Right ventricle myocardium superior (tissue), 1 donor: Measurements from ENCODE around the gene SLC24A2. TPM values are rescaled to one million over a fixed set of nuclear protein-coding genes. Genes with fewer than 3 reads are reported as not detected.

Experiments
- ATAC-seq: fragments of 200-7000 bp; cut with Tn5 transposase; one replicate; pipeline ENCODE4 v1.9.1; 2020; ENCODE audit warnings: mild to moderate bottlenecking; ENCODE audit not compliant: poor library complexity
- DNase-seq: peaks from one replicate; pipeline ENCODE4 v3.0.0-alpha.2; 2020
- intact Hi-C: fragments of 100-400 bp; cut with DNase I; formaldehyde crosslinking; loops from one replicate; pipeline ENCODE4 v1.11.2; 2022
- total RNA-seq: library from RNA; stranded (reverse); fragmentation: NEBNext Ultra II Directional; extraction: Animal tissue kit (Norgen Biotek cat#: 25700); gene quantifications from one replicate; pipeline ENCODE4 v1.2.1, GENCODE V29; 2021
- donor health status: DM: no; HTN: yes; CAD: no; lungs with severe emphysema.

The SLC24A2 gene
- total RNA-seq, 1 donor from 2014 or later, result not detected

DNA sequence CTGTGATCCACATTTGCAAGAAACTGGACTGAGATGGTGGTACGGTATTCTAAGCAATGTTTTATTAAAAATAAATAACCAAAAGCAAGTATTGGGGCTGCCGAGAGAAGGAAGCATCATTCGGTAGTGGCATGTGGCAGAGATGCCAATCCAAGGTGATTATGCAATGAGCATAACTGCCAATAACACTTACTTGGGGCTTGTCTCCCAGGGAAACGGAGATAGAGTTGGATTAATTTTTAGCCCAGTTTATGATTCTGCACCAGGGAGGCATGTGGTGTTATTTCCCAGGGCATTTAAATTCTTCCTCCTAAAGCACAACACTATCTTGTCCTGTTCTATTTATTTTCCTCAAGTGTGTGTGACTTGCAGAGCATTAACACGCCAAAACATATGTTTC is 17.9 kb downstream of the SLC24A2 start:
- intact Hi-C loops, result no loop called here
- ATAC-seq (no peak), DNase-seq (no peak)

DNA sequence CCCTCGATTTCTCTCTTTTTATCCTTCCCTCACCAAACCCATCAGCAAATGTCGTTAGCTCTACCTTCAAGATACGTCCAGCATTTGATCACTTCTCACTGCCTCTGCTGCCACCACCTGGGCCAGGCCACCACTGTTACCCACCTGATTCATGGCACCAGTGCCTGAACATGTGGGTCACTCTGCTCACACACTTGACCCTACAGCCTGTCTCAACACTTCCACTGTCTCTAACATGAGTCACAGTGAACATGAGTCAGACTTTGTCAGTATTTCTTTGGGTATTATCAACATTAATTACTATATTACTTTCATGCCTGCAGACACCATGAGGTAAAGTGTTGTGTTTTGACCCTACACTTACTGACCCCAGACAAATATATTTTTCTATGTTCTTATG is 19.6 kb downstream of the SLC24A2 start:
- intact Hi-C loops, result no loop called here
- DNase-seq, result no peak
- ATAC-seq, result no peak

DNA sequence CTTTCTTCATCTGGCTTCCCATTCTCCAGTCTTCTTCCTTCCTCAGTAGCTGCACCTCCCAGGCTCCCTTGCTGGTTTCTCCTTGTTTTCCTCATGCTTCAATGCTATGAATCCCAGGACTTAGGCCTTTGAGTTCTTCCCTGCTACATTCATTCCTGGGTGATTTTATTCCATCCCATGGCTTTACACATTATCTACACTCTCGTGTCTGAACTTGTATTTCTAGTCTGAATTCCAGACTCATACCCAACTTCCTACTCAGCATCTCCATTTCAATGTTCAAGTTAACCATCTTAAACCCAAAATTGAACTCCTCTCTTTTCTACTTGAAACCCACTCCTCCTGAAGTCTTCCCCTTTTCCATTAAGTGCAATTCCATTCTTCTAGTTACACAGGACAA is 20.0 kb downstream of the SLC24A2 start:
- intact Hi-C loops, result no loop called here
- ATAC-seq, result no peak

DNA sequence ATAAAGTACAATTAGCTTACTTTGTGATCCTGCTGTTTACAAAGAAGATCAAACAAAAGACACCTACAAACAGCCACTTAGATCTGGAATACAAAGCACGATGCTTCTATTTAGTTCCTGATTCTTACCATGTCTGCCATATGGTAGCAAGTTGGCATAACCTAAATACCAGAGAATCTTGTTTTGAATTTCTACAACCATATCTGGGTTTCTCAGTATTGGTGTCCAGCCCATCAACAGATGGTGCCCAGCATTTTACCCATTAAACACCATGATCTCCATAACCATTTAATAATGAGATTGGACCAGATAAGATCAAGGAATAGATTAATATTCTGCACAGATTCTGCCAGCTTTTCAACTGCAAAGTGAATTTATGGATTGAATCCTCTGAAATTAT is 29.8 kb downstream of the SLC24A2 start:
- no peak for ATAC-seq
- intact Hi-C loops, result no loop called here
- DNase-seq, result no peak

More for the DNA sequence above, 20.0 kb downstream of the SLC24A2 start:
- no peak for DNase-seq

DNA sequence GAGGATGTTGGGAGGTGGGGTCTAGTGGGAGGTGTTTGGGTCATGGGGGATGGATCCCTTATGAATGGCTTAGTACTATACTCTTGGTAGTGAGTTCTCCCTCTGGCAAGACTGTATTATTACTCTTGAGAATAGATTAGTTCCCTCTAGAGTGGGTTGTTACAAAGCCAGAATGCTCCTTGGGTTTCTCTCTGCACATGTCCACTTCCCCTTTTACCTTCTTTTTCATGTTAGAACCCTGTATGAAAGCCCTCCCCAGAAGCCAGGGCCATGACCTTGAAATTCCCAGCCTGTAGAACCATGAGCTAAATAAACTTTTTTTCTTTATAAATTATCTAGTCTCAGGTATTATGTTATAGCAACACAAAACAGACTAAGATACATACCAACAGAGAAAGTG is 31.1 kb downstream of the SLC24A2 start:
- ATAC-seq (no peak), DNase-seq (no peak)
- intact Hi-C loops, result no loop called here

DNA sequence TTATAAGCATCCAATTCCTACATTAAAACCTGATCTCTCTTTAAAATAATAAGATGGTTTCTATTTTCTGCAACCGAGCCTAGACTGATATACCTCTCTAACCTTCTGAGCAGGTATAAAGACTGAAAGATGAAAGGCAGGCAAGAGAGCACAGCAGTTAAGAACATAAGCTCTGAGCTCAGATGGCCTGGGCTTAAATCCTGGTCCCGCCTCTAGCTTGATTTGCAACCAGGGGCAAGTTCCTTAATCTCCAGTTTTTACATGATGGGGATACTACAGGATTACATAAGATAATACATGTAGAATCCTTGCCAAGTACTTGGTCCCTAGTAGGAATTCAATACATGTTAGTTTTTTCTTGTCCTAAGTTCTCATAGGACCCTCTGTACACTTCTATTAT is 33.9 kb downstream of the SLC24A2 start:
- ATAC-seq, result no peak
- intact Hi-C loops, result no loop called here
- no peak for DNase-seq

DNA sequence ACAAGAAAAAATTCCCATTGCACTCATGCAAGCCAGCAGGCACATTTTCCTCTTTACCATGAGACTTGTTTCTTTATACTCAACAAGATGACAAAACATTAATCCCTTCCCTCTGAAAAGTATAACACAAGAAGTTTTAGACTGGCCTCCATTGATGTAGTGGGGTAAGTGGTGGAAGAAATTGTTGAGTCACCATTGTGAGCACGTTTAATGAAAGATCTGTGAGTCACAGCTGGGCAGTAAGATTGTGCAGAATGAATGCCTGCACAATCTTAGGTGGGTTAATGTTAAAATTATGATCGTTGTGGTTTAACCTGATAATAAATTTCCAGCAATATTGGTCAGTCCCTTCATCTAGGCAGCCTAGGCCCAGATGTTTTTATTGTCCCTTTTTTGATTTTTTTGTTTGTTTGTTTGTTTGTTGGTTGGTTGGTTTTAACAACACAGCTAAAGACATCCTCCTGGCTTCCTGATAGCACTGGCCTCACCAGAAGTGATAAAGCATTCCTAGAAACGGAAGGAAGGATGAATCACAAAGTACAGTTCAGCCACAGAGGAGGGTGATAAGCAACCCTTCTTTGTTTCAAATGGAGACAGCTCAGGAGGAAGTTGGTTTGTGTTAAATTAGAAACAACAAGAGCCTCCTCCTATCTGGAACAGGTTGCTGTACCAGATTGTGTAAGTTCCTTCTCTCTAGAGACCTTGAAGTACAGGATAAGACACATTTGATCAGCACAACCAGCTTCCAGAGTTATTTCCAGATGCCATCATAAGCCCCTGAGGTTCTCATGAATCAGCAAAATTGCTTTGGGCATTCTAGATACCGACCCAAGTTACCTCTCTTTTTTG is 40.3 kb downstream of the SLC24A2 start:
- ATAC-seq, result no peak

DNA sequence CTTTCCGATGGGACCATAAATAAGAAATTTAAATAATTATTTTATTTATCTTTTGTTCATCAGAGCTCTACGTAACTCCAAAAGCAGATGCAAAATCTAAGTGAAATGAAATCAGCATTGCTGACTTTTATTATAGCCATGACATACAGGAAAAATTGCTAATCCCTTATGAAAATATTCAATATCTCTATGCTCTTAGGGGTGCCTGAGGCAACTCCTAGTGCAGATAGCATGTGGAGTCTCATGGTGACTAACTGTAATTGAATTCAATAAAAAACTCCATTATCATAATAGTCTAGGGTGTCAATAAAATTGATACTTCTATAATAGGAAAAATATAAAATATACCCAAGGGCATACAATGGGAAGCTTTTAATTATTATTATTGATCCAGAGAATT is 42.6 kb downstream of the SLC24A2 start:
- intact Hi-C loops, result no loop called here
- ATAC-seq, result no peak
- no peak for DNase-seq

More for the DNA sequence above, 40.3 kb downstream of the SLC24A2 start:
- DNase-seq, result no peak
- intact Hi-C loops, result no loop called here

DNA sequence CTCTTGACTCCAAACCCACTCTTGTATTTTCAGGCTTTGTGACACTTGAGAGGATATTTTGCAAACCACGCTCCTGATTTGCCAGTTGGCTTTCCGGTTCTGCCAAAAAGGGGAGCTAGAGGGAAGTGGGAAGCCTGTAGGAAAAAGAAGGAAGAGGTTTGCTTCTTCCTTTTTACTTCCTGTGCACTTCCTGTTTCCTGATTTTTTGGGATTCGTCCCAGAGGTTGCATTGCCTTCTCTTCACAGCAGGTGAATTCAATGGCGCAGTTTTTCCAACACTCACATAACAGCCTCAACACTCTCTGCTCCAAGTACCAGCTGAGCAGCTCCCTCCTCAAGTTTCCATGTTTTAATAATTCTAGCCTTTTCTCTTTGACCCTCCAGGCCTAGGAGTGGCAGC is 47.7 kb downstream of the SLC24A2 start:
- intact Hi-C loops, result no loop called here
- DNase-seq (no peak), ATAC-seq (no peak)
